Measurements from ENCODE around the gene NAV1.

DNA sequence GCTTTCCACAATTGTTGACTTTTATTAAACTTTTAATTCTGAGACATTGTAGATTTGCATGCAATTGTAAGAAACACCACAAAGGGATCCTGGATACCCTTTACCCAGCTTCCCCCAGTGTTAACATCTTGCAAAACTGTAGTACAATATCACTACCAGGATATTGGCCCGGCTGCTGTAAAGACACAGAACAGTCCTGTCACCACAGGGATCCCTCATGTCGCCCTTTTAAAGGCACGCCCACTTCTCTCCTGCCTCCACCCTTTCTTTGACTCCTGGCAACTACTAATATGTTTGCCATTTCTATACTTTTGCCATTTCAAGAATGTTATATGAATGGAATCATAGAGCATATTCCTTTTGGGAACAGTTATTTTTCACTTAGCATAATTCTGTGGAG lies 37.0 kb downstream of the NAV1 start:
- TF ChIP-seq NFRKB (IDR thresholded peaks at IDR 0.05) (no peak), ZNF384 (IDR thresholded peaks at IDR 0.05) (no peak), SUZ12 (IDR thresholded peaks at IDR 0.05) (no peak), FOXA1 (IDR thresholded peaks at IDR 0.05) (no peak), FOXK2 (IDR thresholded peaks at IDR 0.05) (no peak), BHLHE40 (IDR thresholded peaks at IDR 0.05; ENCODE audit: borderline replicate concordance) (no peak), FOXM1 (IDR thresholded peaks at IDR 0.05; ENCODE audit: borderline replicate concordance) (no peak), LEF1 (IDR thresholded peaks at IDR 0.05; ENCODE audit: borderline replicate concordance) (no peak), SP1 (IDR thresholded peaks at IDR 0.05) (no peak), ELF4 (IDR thresholded peaks at IDR 0.05) (no peak)
